SK-N-MC (cell line): ENCODE results near the gene ABLIM2.

ENCODE experiments used
- DNase-seq: peaks from one replicate; pipeline ENCODE4 v3.0.0-alpha.2; 2011; ENCODE audit warnings: low read depth, low spot score
- H3K27ac ChIP-seq: fragments of 200-600 bp; sonication (generic); 2 replicates; pipeline ENCODE4 v1.5.1; 2016; ENCODE audit warnings: mixed run types
- H3K36me3 ChIP-seq: fragments of 200-600 bp; sonication (generic); 2 replicates; pipeline ENCODE4 v1.6.1; 2017; ENCODE audit warnings: antibody characterized with exemption, low read length, mixed read lengths; ENCODE audit not compliant: insufficient read depth
- H3K4me3 ChIP-seq: fragments of 200-600 bp; sonication (generic); 2 replicates; pipeline ENCODE4 v1.5.1; 2016
- H3K9ac ChIP-seq: fragments of 200-600 bp; sonication (generic); 2 replicates; pipeline ENCODE4 v1.8.0; 2017; ENCODE audit warnings: mixed run types, mixed read lengths; ENCODE audit not compliant: insufficient read length
- H3K9me3 ChIP-seq: fragments of 200-600 bp; sonication (generic); 2 replicates; pipeline ENCODE4 v1.6.1; 2017; ENCODE audit warnings: low read depth, mild to moderate bottlenecking, antibody characterized with exemption, low read length, moderate library complexity, mixed read lengths
- EZH2 ChIP-seq: fragments of 200-600 bp; sonication (generic); IDR thresholded peaks from one replicate; pipeline ENCODE4 v1.6.1; 2017; ENCODE audit warnings: antibody characterized with exemption
- FOXP2 ChIP-seq: optimal IDR thresholded peaks from 2 replicates; pipeline ENCODE3; 2011; ENCODE audit warnings: mild to moderate bottlenecking, moderate library complexity; ENCODE audit not compliant: insufficient read depth; ENCODE audit errors: extremely low read length, control extremely low read depth
- POLR2AphosphoS5 ChIP-seq: IDR thresholded peaks from 2 replicates; pipeline ENCODE4 v1.6.1; 2012; ENCODE audit warnings: mild to moderate bottlenecking, low read depth, low read length, borderline replicate concordance

The ABLIM2 gene

GRCh38 chr4:8163436-8164193, 5.0 kb upstream of the ABLIM2 start:
- DNase-seq: no peak
- Histone ChIP-seq H3K9ac (no peak overlapping the region), H3K4me3 (no peak overlapping the region), H3K9me3 (no peaks in the 10 kb centered on the region), H3K36me3 (no peaks in the 10 kb centered on the region), H3K27ac (no peak overlapping the region)
- TF ChIP-seq FOXP2 (no peak), POLR2AphosphoS5 (no peak)

GRCh38 chr4:8163026-8163425, 4.4 kb upstream of the ABLIM2 start:
- TF ChIP-seq FOXP2: no peak
- no peak for TF ChIP-seq EZH2
- no peak for TF ChIP-seq POLR2AphosphoS5
- DNase-seq: no peak

GRCh38 chr4:8162625-8163024, 4.0 kb upstream of the ABLIM2 start:
- H3K9ac ChIP-seq: no peak overlapping the region
- no peak for TF ChIP-seq POLR2AphosphoS5
- TF ChIP-seq EZH2: no peak
- TF ChIP-seq FOXP2: no peak
- H3K4me3 ChIP-seq: no peak overlapping the region
- H3K9me3 ChIP-seq: no peaks in the 10 kb centered on the region
- no peak overlapping the region for H3K27ac ChIP-seq
- no peaks in the 10 kb centered on the region for H3K36me3 ChIP-seq
- no peak for DNase-seq

More at GRCh38 chr4:8163026-8163425, 4.4 kb upstream of the ABLIM2 start:
- Histone ChIP-seq H3K36me3 (no peaks in the 10 kb centered on the region), H3K9ac (no peak overlapping the region), H3K27ac (no peak overlapping the region), H3K4me3 (no peak overlapping the region), H3K9me3 (no peaks in the 10 kb centered on the region)

GRCh38 chr4:8160572-8160971, 2.0 kb upstream of the ABLIM2 start:
- DNase-seq: no peak
- H3K4me3 ChIP-seq: no peak overlapping the region
- no peaks in the 10 kb centered on the region for H3K9me3 ChIP-seq
- no peak overlapping the region for H3K27ac ChIP-seq
- no peaks in the 10 kb centered on the region for H3K36me3 ChIP-seq
- no peak for TF ChIP-seq EZH2
- no peak for TF ChIP-seq POLR2AphosphoS5
- TF ChIP-seq FOXP2: no peak
- no peak overlapping the region for H3K9ac ChIP-seq

- H3K36me3 ChIP-seq: no peaks in the 10 kb centered on the region
- H3K9ac ChIP-seq: no peak overlapping the region
- H3K9me3 ChIP-seq: no peaks in the 10 kb centered on the region
- H3K4me3 ChIP-seq: no peak overlapping the region
- no peak for TF ChIP-seq POLR2AphosphoS5
- no peak for TF ChIP-seq FOXP2
- no peak for TF ChIP-seq EZH2
- no peak for DNase-seq
- H3K27ac ChIP-seq: no peak overlapping the region
Measured at GRCh38 chr4:8160233-8160560, 1.6 kb upstream of the ABLIM2 start.

- H3K9ac ChIP-seq: no peak overlapping the region
- no peak for DNase-seq
- H3K36me3 ChIP-seq: no peaks in the 10 kb centered on the region
- H3K4me3 ChIP-seq: peak overlapping the region; percentile 72
- no peak overlapping the region for H3K27ac ChIP-seq
- TF ChIP-seq EZH2: no peak
- TF ChIP-seq POLR2AphosphoS5: no peak
- TF ChIP-seq FOXP2: no peak
- no peaks in the 10 kb centered on the region for H3K9me3 ChIP-seq
Measured at GRCh38 chr4:8159537-8160232, 1.1 kb upstream of the ABLIM2 start.

GRCh38 chr4:8157944-8158709, 486 bp downstream of the ABLIM2 start:
- Histone ChIP-seq H3K9me3 (no peaks in the 10 kb centered on the region), H3K9ac (no peak overlapping the region)

GRCh38 chr4:8157496-8157895, 1.1 kb downstream of the ABLIM2 start:
- Histone ChIP-seq H3K27ac (no peak overlapping the region), H3K36me3 (no peaks in the 10 kb centered on the region), H3K9ac (no peak overlapping the region), H3K4me3 (no peak overlapping the region), H3K9me3 (no peaks in the 10 kb centered on the region)
- TF ChIP-seq EZH2: no peak
- no peak for TF ChIP-seq POLR2AphosphoS5
- TF ChIP-seq FOXP2: no peak
- no peak for DNase-seq

More at GRCh38 chr4:8157944-8158709, 486 bp downstream of the ABLIM2 start:
- H3K4me3 ChIP-seq: peak overlapping the region; percentile 61
- TF ChIP-seq EZH2 (no peak), FOXP2 (no peak), POLR2AphosphoS5 (no peak)
- H3K27ac ChIP-seq: no peak overlapping the region
- no peak for DNase-seq
- H3K36me3 ChIP-seq: no peaks in the 10 kb centered on the region
